Non-pigmented ciliary epithelial cell (primary cell): ENCODE data around the gene DEPDC4.

Experiments
- DNase-seq: peaks from one replicate; pipeline ENCODE4 v3.0.0-alpha.2; 2010; ENCODE audit warnings: low read depth

The DEPDC4 gene

DNA sequence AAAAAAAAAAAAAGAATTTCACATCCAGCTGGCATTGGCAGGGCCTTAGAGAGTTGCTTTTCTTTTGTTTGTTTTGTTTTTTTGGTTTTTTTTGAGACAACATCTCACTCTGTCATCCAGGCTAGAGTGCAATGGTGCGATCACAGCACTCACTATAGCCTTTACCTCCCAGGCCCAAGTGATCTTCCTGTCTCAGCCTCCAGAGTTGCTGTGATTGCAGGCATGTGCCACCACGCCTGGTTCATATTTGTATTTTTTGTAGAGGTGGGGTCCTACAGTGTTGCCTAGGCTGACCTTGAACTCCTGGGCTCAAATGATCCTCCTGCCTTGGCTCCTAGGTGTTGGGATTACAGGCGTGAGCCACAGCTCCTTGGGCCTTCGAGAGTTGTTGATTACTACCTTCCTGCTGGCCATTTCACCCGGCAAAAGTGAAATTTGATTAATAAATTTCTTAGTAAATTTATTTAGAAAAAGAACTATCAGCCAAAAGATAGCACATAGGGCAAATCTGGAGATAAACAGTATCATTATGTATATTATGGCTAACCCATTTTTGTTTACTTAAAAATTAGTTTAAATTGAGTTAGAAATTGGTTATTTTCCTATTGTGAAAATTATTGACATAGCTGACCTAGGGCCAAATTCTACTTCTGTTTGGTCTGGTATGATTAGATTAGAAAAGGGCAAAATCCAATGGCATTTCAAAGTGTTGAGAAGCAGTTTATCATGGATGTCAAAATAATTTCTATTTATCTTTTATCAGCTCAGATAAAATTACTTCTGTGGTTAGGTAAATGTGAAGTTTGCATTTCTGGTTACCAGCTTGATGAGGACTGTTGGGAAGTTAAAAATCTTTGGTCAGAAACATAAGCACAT is 53.6 kb downstream of the DEPDC4 start:
- no peak for DNase-seq

- no peak for DNase-seq
These were observed 55.2 kb downstream of the DEPDC4 start for GRCh38 chr12:100211698-100212097.

GRCh38 chr12:100208834-100209233 is 58.0 kb downstream of the DEPDC4 start:
- DNase-seq: no peak

GRCh38 chr12:100207311-100207710 is 59.6 kb downstream of the DEPDC4 start:
- no peak for DNase-seq

DNA sequence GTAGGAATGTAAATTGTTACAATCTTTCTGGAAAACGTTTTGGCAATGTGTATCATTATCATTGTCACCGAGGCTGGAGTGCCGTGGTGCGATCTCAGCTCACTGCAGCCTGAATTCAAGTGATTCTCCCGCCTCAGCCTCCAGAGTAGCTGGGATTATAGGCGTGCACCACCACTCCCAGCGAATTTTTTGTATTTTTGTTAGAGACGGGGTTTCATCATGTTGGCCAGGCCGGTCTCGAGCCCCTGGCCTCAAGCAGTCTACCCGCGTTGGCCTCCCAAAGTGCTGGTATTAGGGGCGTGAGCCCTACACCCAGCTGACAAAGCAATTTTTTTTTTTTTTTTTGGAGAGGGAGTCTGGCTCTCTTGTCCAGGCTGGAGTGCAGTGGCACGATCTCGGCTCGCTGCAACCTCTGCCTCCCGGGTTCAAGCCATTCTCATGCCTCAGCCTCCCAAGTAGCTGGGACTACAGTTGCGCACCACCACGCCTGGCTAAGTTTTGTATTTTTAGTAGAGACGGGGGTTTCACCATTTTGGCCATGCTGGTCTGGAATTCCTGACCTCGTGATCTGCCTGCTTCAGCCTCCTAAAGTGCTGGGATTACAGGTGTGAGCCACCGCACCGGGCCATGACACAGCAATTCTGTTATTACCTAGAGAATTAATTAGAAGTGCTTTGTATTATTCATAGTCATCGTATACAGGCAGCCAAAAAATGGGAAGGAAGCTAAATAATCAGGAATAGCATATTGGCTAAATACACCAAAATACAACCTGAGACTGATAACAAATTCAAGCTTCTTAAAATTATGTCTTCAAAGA is 65.1 kb downstream of the DEPDC4 start:
- no peak for DNase-seq

DNA sequence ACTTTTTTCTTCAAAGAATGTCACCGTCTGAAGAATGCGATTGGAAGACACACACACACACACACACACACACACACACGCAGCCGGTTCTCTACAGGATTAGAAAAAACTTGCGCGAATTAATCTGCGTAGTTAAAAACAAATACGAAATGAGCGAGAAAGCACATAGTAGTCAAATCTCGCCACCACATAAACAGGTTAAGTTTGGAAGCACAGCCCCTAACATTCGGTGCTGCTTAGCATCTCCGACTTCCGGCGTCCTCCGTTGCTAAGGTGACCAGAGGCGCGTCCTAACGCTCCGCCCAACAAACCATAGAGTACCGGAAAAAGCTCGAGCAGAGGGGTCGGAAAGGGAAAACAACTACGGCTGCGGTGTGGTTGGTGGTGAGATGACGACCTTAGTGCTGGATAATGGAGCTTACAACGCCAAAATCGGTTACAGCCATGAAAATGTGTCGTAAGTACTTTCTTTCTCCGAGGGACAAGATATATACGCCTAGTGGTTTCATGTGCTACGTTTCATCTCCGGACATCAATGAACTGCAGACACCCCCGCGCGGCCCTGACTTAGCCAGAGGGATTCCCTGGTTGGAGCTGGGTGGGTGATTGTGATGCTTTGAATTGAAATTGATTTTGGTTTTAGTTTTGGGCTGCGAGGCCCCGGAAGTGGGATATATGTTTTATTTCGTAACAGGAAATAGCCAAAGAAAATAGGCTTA is 66.3 kb downstream of the DEPDC4 start, which contains the start of gene ACTR6:
TSS of gene ACTR6 (plus strand) at position 353 of the 719 bp plus-strand sequence. CDS start at position 390, 37 bp downstream.
- DNase-seq: peak; percentile 85

DNA sequence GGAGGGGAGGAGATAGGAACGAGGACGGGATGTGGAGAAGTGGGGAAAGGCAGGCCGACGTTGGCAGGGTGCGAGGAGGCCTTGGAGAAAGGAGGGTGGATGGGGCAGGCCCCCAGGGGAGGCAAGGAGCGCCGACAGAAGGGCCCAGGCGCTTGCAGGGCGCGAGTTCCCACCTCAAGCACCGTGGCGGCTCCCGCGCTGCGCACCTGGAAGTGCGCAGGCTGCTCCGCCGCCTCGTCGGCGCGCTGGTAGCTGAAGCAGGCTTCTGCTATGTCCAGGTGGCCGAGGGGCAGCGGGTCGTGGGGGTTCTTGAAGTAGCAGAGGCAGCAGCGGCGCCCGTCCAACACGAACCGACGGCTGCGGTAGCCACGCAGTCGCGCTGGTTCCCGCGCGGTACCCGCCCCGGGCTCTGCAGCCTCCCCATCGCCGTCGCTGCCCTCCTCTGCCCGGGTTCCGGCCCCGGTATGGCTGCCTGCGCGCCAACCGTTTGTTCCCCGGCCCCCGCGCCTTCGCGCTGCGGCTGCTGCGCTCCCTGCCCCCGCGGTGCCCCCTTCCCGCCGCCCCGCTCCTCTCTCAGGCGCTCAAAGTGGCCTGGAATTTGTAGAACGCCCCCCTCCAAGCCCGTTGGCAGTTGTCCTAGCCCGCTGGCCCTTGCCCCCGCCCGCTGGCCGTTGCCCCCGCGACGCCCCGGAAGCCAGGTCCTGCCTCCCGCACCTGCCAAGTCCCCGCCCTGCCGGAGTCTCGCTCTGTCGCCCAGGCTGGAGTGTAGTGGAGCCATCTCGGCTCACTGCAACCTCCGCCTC is 67.3 kb downstream of the DEPDC4 start:
- DNase-seq: no peak

- no peak for DNase-seq
These were observed 67.9 kb downstream of the DEPDC4 start for GRCh38 chr12:100199023-100199346.

DNA sequence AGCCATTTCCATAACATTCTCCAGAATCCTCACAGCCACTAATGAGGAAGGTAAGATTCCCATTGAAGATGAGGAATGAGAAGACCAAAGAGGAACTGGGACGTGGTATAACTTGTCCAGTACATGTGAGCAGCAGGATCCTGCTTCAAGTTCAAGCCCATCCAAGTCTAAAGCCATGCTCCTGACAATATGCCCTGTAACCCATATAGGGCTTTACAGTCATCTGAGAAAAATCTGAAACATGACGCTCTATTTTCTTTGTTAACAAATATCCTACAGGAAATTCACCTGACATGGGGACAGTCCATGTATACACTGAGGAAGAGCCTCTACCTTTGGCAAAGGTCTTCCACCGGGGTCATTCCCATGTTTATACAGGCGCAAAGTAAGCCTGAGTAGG is 69.4 kb downstream of the DEPDC4 start:
- no peak for DNase-seq

DNA sequence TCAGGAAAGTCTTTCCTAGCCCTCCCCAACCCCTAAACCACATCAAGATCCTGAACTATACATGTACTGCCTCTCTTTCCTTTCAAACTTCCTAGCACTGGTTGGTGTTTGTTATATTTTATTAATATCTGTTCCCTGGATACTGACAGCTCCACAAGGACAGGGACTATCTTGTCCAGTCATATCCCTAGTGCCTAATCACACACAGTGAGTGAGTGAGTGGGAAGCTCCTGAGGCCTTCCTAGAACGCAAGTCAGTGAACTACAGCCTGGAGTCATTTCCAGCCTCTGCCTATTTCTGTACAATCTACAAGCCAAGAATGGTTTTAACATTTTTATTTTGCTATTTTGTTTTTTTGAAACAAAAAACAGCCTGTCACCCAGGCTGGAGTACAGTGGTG is 73.8 kb downstream of the DEPDC4 start:
- no peak for DNase-seq
